ENCODE measurements around the gene SPOCK3. TPM values are rescaled to one million over a fixed set of nuclear protein-coding genes. Genes with fewer than 3 reads are reported as not detected.

SPOCK3 gene
- total RNA-seq, 1 donor from 2014 or later = 0.53 TPM

DNA sequence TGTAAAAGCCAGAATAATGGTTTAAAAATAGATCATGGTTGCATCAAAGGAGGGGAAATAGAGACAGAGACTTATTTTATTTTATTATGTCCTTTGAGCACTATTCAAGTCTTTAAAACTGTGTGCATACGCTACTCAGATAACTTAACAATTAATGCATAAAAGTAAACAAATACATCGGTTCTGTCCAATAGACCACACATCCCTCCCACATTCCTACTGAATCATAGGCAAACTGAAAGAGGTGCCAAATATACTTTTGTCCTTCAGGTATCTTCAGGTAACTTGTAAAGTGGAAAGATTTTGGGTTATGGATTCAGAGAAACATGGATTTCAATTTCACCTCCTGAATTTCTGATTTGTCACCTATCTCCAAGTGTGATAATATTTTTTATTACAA is 91.3 kb downstream of the SPOCK3 start:
- FAIRE-seq = no peak
- TF ChIP-seq CTCF (IDR thresholded peaks at IDR 0.05; ENCODE audit: insufficient read depth, low read length, severe bottlenecking) = no peak
- Histone ChIP-seq H3K27me3 (ENCODE audit: control insufficient read depth, insufficient read depth, low read length) (no peaks in the 10 kb centered on the region), H3K36me3 (ENCODE audit: control insufficient read depth, insufficient read depth, low read length) (no peaks in the 10 kb centered on the region), H3K4me3 (ENCODE audit: low read depth, low read length) (no peak overlapping the region)
- DNase-seq (ENCODE audit: low read depth) = peak; percentile 56

DNA sequence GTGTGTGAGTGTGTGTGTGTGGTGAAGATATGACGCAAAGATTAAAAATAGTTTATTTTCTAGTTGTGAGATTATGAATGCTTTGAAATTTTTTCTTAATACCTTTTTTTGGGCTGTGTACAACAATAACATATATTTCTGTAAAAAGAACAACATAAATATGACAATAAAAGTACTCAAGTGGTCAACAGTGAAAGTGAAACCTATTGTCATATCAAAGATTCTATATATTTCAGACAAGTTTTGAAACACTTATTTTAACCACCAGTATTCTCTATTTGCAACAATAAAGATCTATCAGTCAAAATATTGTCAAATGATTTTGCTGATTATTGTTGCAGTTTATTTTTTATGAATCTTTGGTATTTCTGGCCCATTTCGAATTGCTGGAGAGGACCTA is 98.0 kb downstream of the SPOCK3 start:
- TF ChIP-seq CTCF (IDR thresholded peaks at IDR 0.05; ENCODE audit: insufficient read depth, low read length, severe bottlenecking) = no peak

DNA sequence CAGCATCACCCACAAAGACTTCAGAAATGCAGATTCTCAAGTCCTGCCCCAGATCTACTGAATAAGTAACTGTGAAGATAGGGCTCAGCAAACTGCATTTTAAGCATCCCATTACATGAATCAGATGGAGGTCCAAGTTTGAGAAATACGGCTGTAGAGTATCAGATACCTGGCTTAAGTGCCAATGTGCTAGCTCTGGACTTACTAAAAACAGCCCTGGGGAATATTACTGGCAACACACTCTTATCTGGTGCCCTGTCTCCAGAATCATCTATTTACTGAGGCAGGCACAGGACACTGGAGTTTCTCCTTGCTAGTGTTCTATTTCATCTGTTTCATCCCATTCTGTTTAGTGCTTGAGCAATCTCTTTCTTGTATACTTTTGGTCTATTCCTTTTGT is 105.1 kb downstream of the SPOCK3 start:
- FAIRE-seq (no peak), DNase-seq (ENCODE audit: low read depth) (no peak)
- Histone ChIP-seq H3K27me3 (ENCODE audit: control insufficient read depth, insufficient read depth, low read length) (no peaks in the 10 kb centered on the region), H3K4me3 (ENCODE audit: low read depth, low read length) (no peak overlapping the region), H3K36me3 (ENCODE audit: control insufficient read depth, insufficient read depth, low read length) (no peaks in the 10 kb centered on the region)
- TF ChIP-seq CTCF (IDR thresholded peaks at IDR 0.05; ENCODE audit: insufficient read depth, low read length, severe bottlenecking) = no peak

More for the DNA sequence above, 98.0 kb downstream of the SPOCK3 start:
- H3K4me3 ChIP-seq (ENCODE audit: low read depth, low read length) = no peak overlapping the region
- FAIRE-seq (no peak), DNase-seq (ENCODE audit: low read depth) (no peak)
- H3K27me3 ChIP-seq (ENCODE audit: control insufficient read depth, insufficient read depth, low read length) = no peaks in the 10 kb centered on the region
- no peaks in the 10 kb centered on the region for H3K36me3 ChIP-seq (ENCODE audit: control insufficient read depth, insufficient read depth, low read length)

- FAIRE-seq = no peak
- Histone ChIP-seq H3K27me3 (ENCODE audit: control insufficient read depth, insufficient read depth, low read length) (no peaks in the 10 kb centered on the region), H3K36me3 (ENCODE audit: control insufficient read depth, insufficient read depth, low read length) (no peaks in the 10 kb centered on the region), H3K4me3 (ENCODE audit: low read depth, low read length) (no peak overlapping the region)
- peak; percentile 40 for DNase-seq (ENCODE audit: low read depth)
- no peak for TF ChIP-seq CTCF (IDR thresholded peaks at IDR 0.05; ENCODE audit: insufficient read depth, low read length, severe bottlenecking)
Observed at GRCh38 chr4:167119392-167119791, 114.9 kb downstream of the SPOCK3 start.

- peak; percentile 11 for TF ChIP-seq CTCF (IDR thresholded peaks at IDR 0.05; ENCODE audit: insufficient read depth, low read length, severe bottlenecking)
- FAIRE-seq = no peak
- Histone ChIP-seq H3K4me3 (ENCODE audit: low read depth, low read length) (no peak overlapping the region), H3K27me3 (ENCODE audit: control insufficient read depth, insufficient read depth, low read length) (no peaks in the 10 kb centered on the region), H3K36me3 (ENCODE audit: control insufficient read depth, insufficient read depth, low read length) (no peaks in the 10 kb centered on the region)
- DNase-seq (ENCODE audit: low read depth) = peak; percentile 97
Observed at GRCh38 chr4:167117273-167117672, 117.0 kb downstream of the SPOCK3 start.

GRCh38 chr4:167114416-167114971 is 119.8 kb downstream of the SPOCK3 start:
- Histone ChIP-seq H3K27me3 (ENCODE audit: control insufficient read depth, insufficient read depth, low read length) (no peaks in the 10 kb centered on the region), H3K4me3 (ENCODE audit: low read depth, low read length) (no peak overlapping the region), H3K36me3 (ENCODE audit: control insufficient read depth, insufficient read depth, low read length) (no peaks in the 10 kb centered on the region)
- TF ChIP-seq CTCF (IDR thresholded peaks at IDR 0.05; ENCODE audit: insufficient read depth, low read length, severe bottlenecking) = no peak
- DNase-seq (ENCODE audit: low read depth) = peak; percentile 82
- FAIRE-seq = no peak
